K562 (cell line): Measurements from ENCODE around the gene RC3H2. TPM values are rescaled to one million over a fixed set of nuclear protein-coding genes. Genes with fewer than 3 reads are reported as not detected.

Experiments
- ELF1 ChIP-seq: fragments of 200-800 bp; sonication (Bioruptor generic); IDR thresholded peaks from 2 replicates; pipeline ENCODE4 v1.6.1; 2016; ENCODE audit warnings: missing genetic modification characterization, missing compliant biosample characterization
- ESRRB ChIP-seq: fragments of 250-450 bp; sonication (Bioruptor Pico); IDR thresholded peaks from 2 replicates; pipeline ENCODE4 v1.5.0; 2020; ENCODE audit warnings: mild to moderate bottlenecking, moderate library complexity, borderline replicate concordance
- GTF2A2 ChIP-seq: IDR thresholded peaks from 2 replicates; pipeline ENCODE4 v1.6.1; 2016; ENCODE audit warnings: mild to moderate bottlenecking, missing genetic modification characterization, missing compliant biosample characterization
- HNRNPH1 ChIP-seq: fragments of 200-400 bp; formaldehyde crosslinking; optimal IDR thresholded peaks from 2 replicates; pipeline ENCODE3; 2017; ENCODE audit warnings: low read depth, mild to moderate bottlenecking, low read length, moderate library complexity
- HSF4 ChIP-seq: fragments of 250-450 bp; sonication (Bioruptor Pico); IDR thresholded peaks from 2 replicates; pipeline ENCODE4 v2.1.2; 2022; ENCODE audit warnings: mild to moderate bottlenecking, moderate library complexity, borderline replicate concordance
- IFI16 ChIP-seq: fragments of 250-450 bp; sonication (Bioruptor Pico); IDR thresholded peaks from 2 replicates; pipeline ENCODE4 v2.1.2; 2022; ENCODE audit warnings: mild to moderate bottlenecking, inconsistent platforms
- IRF9 ChIP-seq: fragments of 450-650 bp; IDR thresholded peaks from 2 replicates; pipeline ENCODE4 v1.6.1; 2016; ENCODE audit warnings: missing biosample characterization, missing genetic modification characterization
- KAT8 ChIP-seq: fragments of 450-650 bp; IDR thresholded peaks from 2 replicates; pipeline ENCODE4 v1.6.1; 2016; ENCODE audit warnings: low read depth, mild to moderate bottlenecking
- NKRF ChIP-seq: fragments of 450-650 bp; IDR thresholded peaks from 2 replicates; pipeline ENCODE4 v1.6.1; 2016; ENCODE audit warnings: borderline replicate concordance
- POU5F1 ChIP-seq: fragments of 150-350 bp; IDR thresholded peaks from 2 replicates; pipeline ENCODE4 v1.6.1; 2014; ENCODE audit warnings: borderline replicate concordance, low read length, low read depth, mild to moderate bottlenecking; ENCODE audit not compliant: partially characterized antibody
- SIN3A ChIP-seq, 2 experiments: fragments of 150-350 bp in 1 of 2; IDR thresholded peaks; 2 replicates each; pipeline ENCODE4 v1.6.1; 2011 to 2016; ENCODE audit warnings: borderline replicate concordance in 2 of 2, low read depth in 2 of 2, low read length in 2 of 2, mild to moderate bottlenecking in 2 of 2, moderate library complexity in 2 of 2; ENCODE audit not compliant: control insufficient read depth in 1 of 2
- TRIM24 ChIP-seq, 2 experiments: fragments of 450-650 bp; IDR thresholded peaks; 2 replicates each; pipeline ENCODE4 v1.6.1; 2016
- ZNF280A ChIP-seq: fragments of 450-650 bp; IDR thresholded peaks from 2 replicates; pipeline ENCODE4 v1.6.1; 2018; ENCODE audit warnings: mild to moderate bottlenecking, low read depth; ENCODE audit not compliant: partially characterized antibody
- polyA plus RNA-seq, 8 experiments: library from polyadenylated mRNA; depleted of rRNA in 4 of 8; stranded (reverse) in 5 of 8; unstranded in 3 of 8; fragments of >200 nt; fragmentation: Nextera tagmentation in 2 of 8; fragmentation: Illumina TruSeq in 1 of 8; extraction: Ambion mirVana in 2 of 8; extraction: Trizol in 1 of 8; gene quantifications; 2 replicates each; pipeline versions ENCODE4 v1.2.1 to v1.2.3, GENCODE V29; 2011 to 2014; ENCODE audit warnings: inconsistent platforms in 1 of 8, missing spikeins in 1 of 8
- total RNA-seq, 7 experiments: library from RNA; depleted of rRNA in 6 of 7; stranded (reverse); fragments of >200 nt in 6 of 7; fragmentation: Illumina TruSeq in 2 of 7; extraction: Trizol in 2 of 7; gene quantifications; 2 replicates each; pipeline versions ENCODE4 v1.2.1 to v1.2.3, GENCODE V29; 2011 to 2021; ENCODE audit warnings: low replicate concordance in 1 of 7
- TF ChIP-seq, protein P1 (sequence below), 3 experiments: IDR thresholded peaks in 2 of 3; conservative IDR thresholded peaks in 1 of 3; 2 replicates each; pipeline ENCODE4 v1.5.1; 2011 to 2012; ENCODE audit warnings: low read length in 3 of 3, mild to moderate bottlenecking in 3 of 3, control low read depth in 2 of 3, improper control_type of control experiment in 1 of 3, inconsistent platforms in 1 of 3, low read depth in 1 of 3, mixed read lengths in 1 of 3, moderate library complexity in 1 of 3; ENCODE audit not compliant: insufficient read depth in 2 of 3
- TF ChIP-seq, protein P2 (sequence below): IDR thresholded peaks from 2 replicates; pipeline ENCODE4 v1.6.1; 2011; ENCODE audit warnings: borderline replicate concordance, low read depth, mild to moderate bottlenecking, moderate library complexity, low read length; ENCODE audit not compliant: insufficient read depth, poor library complexity, severe bottlenecking
- TF ChIP-seq, protein P3 (sequence below): IDR thresholded peaks from 2 replicates; pipeline ENCODE4 v1.6.1; 2011; ENCODE audit not compliant: insufficient read length; ENCODE audit errors: extremely low read depth

RC3H2 gene
- total and polyA plus RNA-seq, 9 of the 15 experiments (the other 6 are each of a cell fraction or from before 2014, with no cell fraction given) = 5.6 to 35.4 (median 18.6) TPM

- TF ChIP-seq ZNF280A (no peak), KAT8 (no peak), ELF1 (tag) (peak; percentile 89), NKRF (peak; percentile 25), SIN3A (IDR thresholded peaks at IDR 0.05; ENCODE audit: borderline replicate concordance in 2 of 2, control insufficient read depth in 1 of 2, low read depth in 2 of 2, low read length in 2 of 2) (peak in 1 of 2 experiments; percentile 27; a peak in 1 of 4 replicates), IFI16 (CRISPR knock-in tag) (no peak), HSF4 (CRISPR knock-in tag) (no peak), POU5F1 (no peak), HNRNPH1 (no peak), TRIM24 (IDR thresholded peaks at IDR 0.05) (peak in 1 of 2 experiments; percentile 86; a peak in 2 of 4 replicates), IRF9 (tag) (no peak), GTF2A2 (tag) (no peak), ESRRB (CRISPR knock-in tag) (no peak)
- TF ChIP-seq, protein P1, sequence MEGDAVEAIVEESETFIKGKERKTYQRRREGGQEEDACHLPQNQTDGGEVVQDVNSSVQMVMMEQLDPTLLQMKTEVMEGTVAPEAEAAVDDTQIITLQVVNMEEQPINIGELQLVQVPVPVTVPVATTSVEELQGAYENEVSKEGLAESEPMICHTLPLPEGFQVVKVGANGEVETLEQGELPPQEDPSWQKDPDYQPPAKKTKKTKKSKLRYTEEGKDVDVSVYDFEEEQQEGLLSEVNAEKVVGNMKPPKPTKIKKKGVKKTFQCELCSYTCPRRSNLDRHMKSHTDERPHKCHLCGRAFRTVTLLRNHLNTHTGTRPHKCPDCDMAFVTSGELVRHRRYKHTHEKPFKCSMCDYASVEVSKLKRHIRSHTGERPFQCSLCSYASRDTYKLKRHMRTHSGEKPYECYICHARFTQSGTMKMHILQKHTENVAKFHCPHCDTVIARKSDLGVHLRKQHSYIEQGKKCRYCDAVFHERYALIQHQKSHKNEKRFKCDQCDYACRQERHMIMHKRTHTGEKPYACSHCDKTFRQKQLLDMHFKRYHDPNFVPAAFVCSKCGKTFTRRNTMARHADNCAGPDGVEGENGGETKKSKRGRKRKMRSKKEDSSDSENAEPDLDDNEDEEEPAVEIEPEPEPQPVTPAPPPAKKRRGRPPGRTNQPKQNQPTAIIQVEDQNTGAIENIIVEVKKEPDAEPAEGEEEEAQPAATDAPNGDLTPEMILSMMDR (IDR thresholded peaks at IDR 0.05 in 2 of 3, conservative IDR thresholded peaks at IDR 0.05 in 1 of 3; ENCODE audit: insufficient read depth in 2 of 3, low read depth in 1 of 3, low read length in 3 of 3) = no peak
- TF ChIP-seq, protein P2, sequence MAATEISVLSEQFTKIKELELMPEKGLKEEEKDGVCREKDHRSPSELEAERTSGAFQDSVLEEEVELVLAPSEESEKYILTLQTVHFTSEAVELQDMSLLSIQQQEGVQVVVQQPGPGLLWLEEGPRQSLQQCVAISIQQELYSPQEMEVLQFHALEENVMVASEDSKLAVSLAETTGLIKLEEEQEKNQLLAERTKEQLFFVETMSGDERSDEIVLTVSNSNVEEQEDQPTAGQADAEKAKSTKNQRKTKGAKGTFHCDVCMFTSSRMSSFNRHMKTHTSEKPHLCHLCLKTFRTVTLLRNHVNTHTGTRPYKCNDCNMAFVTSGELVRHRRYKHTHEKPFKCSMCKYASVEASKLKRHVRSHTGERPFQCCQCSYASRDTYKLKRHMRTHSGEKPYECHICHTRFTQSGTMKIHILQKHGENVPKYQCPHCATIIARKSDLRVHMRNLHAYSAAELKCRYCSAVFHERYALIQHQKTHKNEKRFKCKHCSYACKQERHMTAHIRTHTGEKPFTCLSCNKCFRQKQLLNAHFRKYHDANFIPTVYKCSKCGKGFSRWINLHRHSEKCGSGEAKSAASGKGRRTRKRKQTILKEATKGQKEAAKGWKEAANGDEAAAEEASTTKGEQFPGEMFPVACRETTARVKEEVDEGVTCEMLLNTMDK = no peak
- TF ChIP-seq, protein P3, sequence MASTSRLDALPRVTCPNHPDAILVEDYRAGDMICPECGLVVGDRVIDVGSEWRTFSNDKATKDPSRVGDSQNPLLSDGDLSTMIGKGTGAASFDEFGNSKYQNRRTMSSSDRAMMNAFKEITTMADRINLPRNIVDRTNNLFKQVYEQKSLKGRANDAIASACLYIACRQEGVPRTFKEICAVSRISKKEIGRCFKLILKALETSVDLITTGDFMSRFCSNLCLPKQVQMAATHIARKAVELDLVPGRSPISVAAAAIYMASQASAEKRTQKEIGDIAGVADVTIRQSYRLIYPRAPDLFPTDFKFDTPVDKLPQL = no peak
Measured at GRCh38 chr9:122931226-122932121, 26.3 kb upstream of the RC3H2 start, which contains the start of gene ZBTB26 (continued).
